Measurements from ENCODE around the gene RAMP1.

RAMP1 gene

DNA sequence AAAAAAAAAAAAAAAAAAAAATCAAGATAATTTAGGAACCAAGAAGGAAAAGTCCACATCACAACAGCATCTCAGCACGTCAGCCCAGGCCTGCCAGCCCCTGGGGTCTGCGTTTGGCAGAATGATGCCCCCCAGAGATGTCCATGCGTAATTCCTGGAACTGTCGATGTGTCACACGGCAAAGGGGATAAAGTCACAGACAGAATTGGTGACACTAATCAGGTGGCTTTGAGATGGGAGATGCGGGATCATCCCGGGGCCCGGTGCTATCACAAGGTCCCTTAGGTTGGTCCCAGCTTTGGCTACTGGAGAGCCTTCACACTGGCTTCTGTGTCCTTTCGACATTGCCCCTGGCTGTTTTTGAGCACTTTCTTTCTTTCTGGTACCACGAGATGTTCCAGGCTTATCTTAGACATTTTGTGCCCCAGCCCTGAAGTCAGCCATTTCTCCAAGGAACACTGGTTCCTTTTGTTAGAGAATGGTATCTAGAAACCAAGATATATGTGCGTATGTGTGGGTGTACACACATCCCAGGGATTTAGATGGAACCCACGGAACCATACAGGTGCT is 20.7 kb downstream of the RAMP1 start:
- Histone ChIP-seq H3K36me3 (no peaks in the 10 kb centered on the region), H3K27ac (no peak overlapping the region), H3K9me3 (ENCODE audit: severe bottlenecking) (no peaks in the 10 kb centered on the region), H3K27me3 (ENCODE audit: insufficient read depth, low read depth, severe bottlenecking) (no peaks in the 10 kb centered on the region), H3K4me3 (ENCODE audit: low read depth, low read length) (no peak overlapping the region)
- TF ChIP-seq CTCF (IDR thresholded peaks at IDR 0.05; ENCODE audit: low read depth, low read length): no peak
- DNase-seq: no peak

GRCh38 chr2:237882510-237883481 is 23.4 kb downstream of the RAMP1 start:
- DNase-seq: no peak
- Histone ChIP-seq H3K27ac (no peak overlapping the region), H3K9me3 (ENCODE audit: severe bottlenecking) (no peaks in the 10 kb centered on the region), H3K36me3 (no peaks in the 10 kb centered on the region), H3K27me3 (ENCODE audit: insufficient read depth, low read depth, severe bottlenecking) (no peaks in the 10 kb centered on the region), H3K4me3 (ENCODE audit: low read depth, low read length) (no peak overlapping the region)
- TF ChIP-seq CTCF (IDR thresholded peaks at IDR 0.05; ENCODE audit: low read depth, low read length): no peak

GRCh38 chr2:237883951-237884446 is 24.6 kb downstream of the RAMP1 start:
- Histone ChIP-seq H3K4me3 (ENCODE audit: low read depth, low read length) (no peak overlapping the region), H3K9me3 (ENCODE audit: severe bottlenecking) (no peaks in the 10 kb centered on the region), H3K36me3 (no peaks in the 10 kb centered on the region), H3K27ac (no peak overlapping the region), H3K27me3 (ENCODE audit: insufficient read depth, low read depth, severe bottlenecking) (no peaks in the 10 kb centered on the region)
- no peak for TF ChIP-seq CTCF (IDR thresholded peaks at IDR 0.05; ENCODE audit: low read depth, low read length)
- no peak for DNase-seq

DNA sequence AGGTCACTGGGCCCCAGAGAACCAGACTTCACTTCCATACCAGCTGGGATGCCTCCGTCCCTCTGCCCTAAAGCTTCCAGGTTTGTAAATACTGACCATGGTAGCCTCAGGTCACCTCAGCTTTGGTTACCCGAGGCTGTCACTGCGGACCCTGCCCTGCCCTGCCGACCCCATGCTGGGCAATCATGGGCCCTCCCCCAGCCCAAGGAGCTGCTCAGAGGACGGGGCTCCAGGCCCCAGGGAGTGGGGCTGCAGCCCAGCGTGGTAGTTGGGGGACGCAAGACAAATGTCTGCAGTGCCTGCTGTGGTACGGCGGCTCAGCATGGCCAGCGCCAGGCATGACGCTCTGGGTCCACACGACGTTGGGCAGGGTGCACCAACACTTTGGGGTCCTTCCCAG is 25.3 kb downstream of the RAMP1 start:
- Histone ChIP-seq H3K27me3 (ENCODE audit: insufficient read depth, low read depth, severe bottlenecking) (no peaks in the 10 kb centered on the region), H3K27ac (no peak overlapping the region), H3K9me3 (ENCODE audit: severe bottlenecking) (no peaks in the 10 kb centered on the region)

More for the DNA sequence above, 25.3 kb downstream of the RAMP1 start:
- Histone ChIP-seq H3K36me3 (no peaks in the 10 kb centered on the region), H3K4me3 (ENCODE audit: low read depth, low read length) (no peak overlapping the region)
- TF ChIP-seq CTCF (IDR thresholded peaks at IDR 0.05; ENCODE audit: low read depth, low read length): no peak
- no peak for DNase-seq
